SK-N-SH treated with all-trans-retinoic acid at 6 μM for 48 hours (cell line): ENCODE data around the gene CHCHD6.

Source experiments
- ATAC-seq: fragments of 200-7000 bp; cut with Tn5 transposase; 3 replicates; pipeline ENCODE4 v1.9.1; 2020; ENCODE audit warnings: mild to moderate bottlenecking, moderate library complexity
- ARNTL ChIP-seq: fragments of 450-650 bp; formaldehyde crosslinking; IDR thresholded peaks from 2 replicates; pipeline ENCODE4 v1.5.0; 2020; ENCODE audit warnings: low read depth, mild to moderate bottlenecking, moderate library complexity, borderline replicate concordance
- CREB5 ChIP-seq: fragments of 250-450 bp; sonication (Bioruptor Pico); IDR thresholded peaks from 2 replicates; pipeline ENCODE4 v1.5.1; 2020; ENCODE audit warnings: low read depth, mild to moderate bottlenecking, moderate library complexity
- CSDC2 ChIP-seq: fragments of 250-450 bp; sonication (Bioruptor Pico); IDR thresholded peaks from 2 replicates; pipeline ENCODE4 v1.5.0; 2020; ENCODE audit warnings: mild to moderate bottlenecking, moderate library complexity
- CSRNP3 ChIP-seq: fragments of 250-450 bp; sonication (Bioruptor Pico); IDR thresholded peaks from 2 replicates; pipeline ENCODE4 v1.5.1; 2021; ENCODE audit warnings: mild to moderate bottlenecking, moderate library complexity
- ESRRG ChIP-seq: fragments of 250-450 bp; sonication (Bioruptor Pico); IDR thresholded peaks from 2 replicates; pipeline ENCODE4 v1.6.1; 2021; ENCODE audit warnings: mild to moderate bottlenecking
- GLIS3 ChIP-seq: fragments of 250-450 bp; sonication (Bioruptor Pico); IDR thresholded peaks from 2 replicates; pipeline ENCODE4 v1.5.0; 2020; ENCODE audit warnings: mild to moderate bottlenecking, moderate library complexity
- ISL1 ChIP-seq: fragments of 250-450 bp; sonication (Bioruptor Pico); IDR thresholded peaks from 2 replicates; pipeline ENCODE4 v2.1.2; 2022; ENCODE audit warnings: mild to moderate bottlenecking, moderate library complexity
- OSR1 ChIP-seq: fragments of 250-450 bp; sonication (Bioruptor Pico); IDR thresholded peaks from 2 replicates; pipeline ENCODE4 v1.8.0; 2022; ENCODE audit warnings: moderate library complexity, mild to moderate bottlenecking, inconsistent platforms
- PATZ1 ChIP-seq: fragments of 250-450 bp; sonication (Bioruptor Pico); IDR thresholded peaks from 2 replicates; pipeline ENCODE4 v1.8.0; 2020; ENCODE audit warnings: mild to moderate bottlenecking, moderate library complexity, borderline replicate concordance
- SNAI2 ChIP-seq: fragments of 250-450 bp; sonication (Bioruptor Pico); IDR thresholded peaks from 2 replicates; pipeline ENCODE4 v1.5.0; 2020; ENCODE audit warnings: mild to moderate bottlenecking, moderate library complexity
- TOX ChIP-seq: fragments of 250-450 bp; sonication (Bioruptor Pico); IDR thresholded peaks from 2 replicates; pipeline ENCODE4 v1.8.0; 2021; ENCODE audit warnings: mild to moderate bottlenecking, moderate library complexity, borderline replicate concordance
- ZC3H10 ChIP-seq: fragments of 250-450 bp; sonication (Bioruptor Pico); IDR thresholded peaks from 2 replicates; pipeline ENCODE4 v1.5.1; 2021; ENCODE audit warnings: mild to moderate bottlenecking, moderate library complexity
- ZFP3 ChIP-seq: fragments of 250-450 bp; sonication (Bioruptor Pico); IDR thresholded peaks from 2 replicates; pipeline ENCODE4 v1.5.0; 2020; ENCODE audit warnings: mild to moderate bottlenecking, moderate library complexity
- ZFP30 ChIP-seq: fragments of 450-650 bp; formaldehyde crosslinking; IDR thresholded peaks from 2 replicates; pipeline ENCODE4 v1.5.0; 2022; ENCODE audit warnings: mild to moderate bottlenecking, moderate library complexity
- ZNF565 ChIP-seq: fragments of 450-650 bp; formaldehyde crosslinking; conservative IDR thresholded peaks from 2 replicates; pipeline ENCODE4 v1.5.0; 2020; ENCODE audit warnings: low read depth, mild to moderate bottlenecking, moderate library complexity
- ZNF8 ChIP-seq: fragments of 450-650 bp; formaldehyde crosslinking; IDR thresholded peaks from 2 replicates; pipeline ENCODE4 v1.5.0; 2020; ENCODE audit warnings: mild to moderate bottlenecking, moderate library complexity
- TF ChIP-seq, protein P1 (sequence below): fragments of 250-450 bp; sonication (Bioruptor Pico); IDR thresholded peaks from 2 replicates; pipeline ENCODE4 v1.5.0; 2020; ENCODE audit warnings: mild to moderate bottlenecking, moderate library complexity

Gene CHCHD6

GRCh38 chr3:126964261-126964660, 260.2 kb downstream of the CHCHD6 start (continued):
- TF ChIP-seq ZNF8 (CRISPR knock-in tag) (no peak), ARNTL (CRISPR knock-in tag) (no peak), ZC3H10 (no peak), ZNF565 (CRISPR knock-in tag) (no peak), ISL1 (CRISPR knock-in tag) (no peak), CSDC2 (CRISPR knock-in tag) (no peak), ESRRG (CRISPR knock-in tag) (no peak), PATZ1 (CRISPR knock-in tag) (no peak)

DNA sequence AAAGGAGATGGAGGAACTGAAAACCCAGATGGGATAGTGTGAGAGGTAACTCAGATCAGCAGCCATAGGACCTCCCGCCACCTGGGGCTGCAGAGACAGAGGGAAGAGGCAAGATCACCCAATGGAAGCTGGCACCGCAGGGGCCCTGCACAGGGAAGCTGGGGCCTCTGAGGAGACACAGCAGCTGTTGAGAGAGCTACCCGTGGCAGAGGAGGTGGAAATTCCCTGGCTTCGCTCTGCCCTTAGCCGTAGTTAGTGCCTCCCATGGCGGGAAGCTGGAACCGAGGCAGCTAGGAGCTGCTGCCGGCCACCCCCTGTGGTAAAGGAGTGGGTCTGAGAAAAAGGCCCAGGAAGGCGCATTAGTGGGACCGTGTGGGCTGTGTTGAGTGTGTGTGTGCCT, 260.9 kb downstream of the CHCHD6 start:
- no peak for TF ChIP-seq CSDC2 (CRISPR knock-in tag)
- no peak for TF ChIP-seq ZFP3
- TF ChIP-seq, all 23 proteins: peak for 0

GRCh38 chr3:126965526-126966080, 261.6 kb downstream of the CHCHD6 start:
- no peak for ATAC-seq
- TF ChIP-seq OSR1 (CRISPR knock-in tag) (no peak), ZC3H10 (no peak), CSRNP3 (CRISPR knock-in tag) (no peak), CREB5 (CRISPR knock-in tag) (no peak), GLIS3 (CRISPR knock-in tag) (no peak), ZFP30 (CRISPR knock-in tag) (no peak), ARNTL (CRISPR knock-in tag) (no peak), TOX (CRISPR knock-in tag) (no peak), SNAI2 (no peak)

More for the DNA sequence above, 260.9 kb downstream of the CHCHD6 start:
- ATAC-seq, result no peak

DNA sequence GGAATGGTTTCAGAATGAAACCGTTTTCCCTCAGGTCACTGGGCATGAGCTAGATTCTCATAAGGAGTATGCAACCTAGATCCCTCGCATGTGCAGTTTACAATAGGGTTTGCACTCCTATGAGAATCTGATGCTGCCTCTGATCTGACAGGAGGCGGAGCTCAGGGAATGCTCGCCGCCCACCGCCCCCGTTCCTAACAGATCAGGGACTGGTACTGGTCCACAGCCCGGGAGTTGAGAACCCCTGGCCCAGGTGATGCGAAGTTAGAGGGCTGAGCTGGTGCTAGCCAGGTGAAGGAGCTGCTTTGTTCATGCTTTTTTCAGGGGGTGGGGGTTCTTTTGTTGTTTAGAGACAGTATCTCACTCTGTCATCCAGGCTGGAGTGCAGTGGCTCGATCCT, 263.3 kb downstream of the CHCHD6 start:
- no peak for ATAC-seq
- TF ChIP-seq PATZ1 (CRISPR knock-in tag), result no peak
- no peak for TF ChIP-seq ZNF565 (CRISPR knock-in tag)
- TF ChIP-seq GLIS3 (CRISPR knock-in tag), result no peak
- TF ChIP-seq, protein P1, sequence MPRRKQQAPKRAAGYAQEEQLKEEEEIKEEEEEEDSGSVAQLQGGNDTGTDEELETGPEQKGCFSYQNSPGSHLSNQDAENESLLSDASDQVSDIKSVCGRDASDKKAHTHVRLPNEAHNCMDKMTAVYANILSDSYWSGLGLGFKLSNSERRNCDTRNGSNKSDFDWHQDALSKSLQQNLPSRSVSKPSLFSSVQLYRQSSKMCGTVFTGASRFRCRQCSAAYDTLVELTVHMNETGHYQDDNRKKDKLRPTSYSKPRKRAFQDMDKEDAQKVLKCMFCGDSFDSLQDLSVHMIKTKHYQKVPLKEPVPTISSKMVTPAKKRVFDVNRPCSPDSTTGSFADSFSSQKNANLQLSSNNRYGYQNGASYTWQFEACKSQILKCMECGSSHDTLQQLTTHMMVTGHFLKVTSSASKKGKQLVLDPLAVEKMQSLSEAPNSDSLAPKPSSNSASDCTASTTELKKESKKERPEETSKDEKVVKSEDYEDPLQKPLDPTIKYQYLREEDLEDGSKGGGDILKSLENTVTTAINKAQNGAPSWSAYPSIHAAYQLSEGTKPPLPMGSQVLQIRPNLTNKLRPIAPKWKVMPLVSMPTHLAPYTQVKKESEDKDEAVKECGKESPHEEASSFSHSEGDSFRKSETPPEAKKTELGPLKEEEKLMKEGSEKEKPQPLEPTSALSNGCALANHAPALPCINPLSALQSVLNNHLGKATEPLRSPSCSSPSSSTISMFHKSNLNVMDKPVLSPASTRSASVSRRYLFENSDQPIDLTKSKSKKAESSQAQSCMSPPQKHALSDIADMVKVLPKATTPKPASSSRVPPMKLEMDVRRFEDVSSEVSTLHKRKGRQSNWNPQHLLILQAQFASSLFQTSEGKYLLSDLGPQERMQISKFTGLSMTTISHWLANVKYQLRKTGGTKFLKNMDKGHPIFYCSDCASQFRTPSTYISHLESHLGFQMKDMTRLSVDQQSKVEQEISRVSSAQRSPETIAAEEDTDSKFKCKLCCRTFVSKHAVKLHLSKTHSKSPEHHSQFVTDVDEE, result no peak
- no peak for TF ChIP-seq SNAI2
- TF ChIP-seq ARNTL (CRISPR knock-in tag), result no peak
- TF ChIP-seq, all 23 proteins: peak for 0
